AG10803 (cell line): ENCODE measurements around the gene PCSK1N.

Source experiments
- DNase-seq: peaks from one replicate; pipeline ENCODE4 v3.0.0; 2010; ENCODE audit warnings: low read depth
- H3K4me3 ChIP-seq: 2 replicates; pipeline ENCODE4 v1.5.1; 2011; ENCODE audit warnings: mild to moderate bottlenecking, low read length, control low read depth
- CTCF ChIP-seq: conservative IDR thresholded peaks from 2 replicates; pipeline ENCODE4 v1.5.1; 2011; ENCODE audit warnings: mild to moderate bottlenecking, low read length, control low read depth, inconsistent platforms

PCSK1N gene

GRCh38 chrX:48802905-48803200 lies 32.6 kb downstream of the PCSK1N start:
- DNase-seq, result no peak
- peak overlapping the region; percentile 74 for H3K4me3 ChIP-seq
- no peak for TF ChIP-seq CTCF

GRCh38 chrX:48802089-48802904 lies 33.1 kb downstream of the PCSK1N start:
- no peak for TF ChIP-seq CTCF
- peak overlapping the region; percentile 74 for H3K4me3 ChIP-seq
- peak; percentile 72 for DNase-seq

GRCh38 chrX:48801280-48802088 lies 33.9 kb downstream of the PCSK1N start, which contains the start of gene HDAC6:
Gene HDAC6, plus strand, starts transcription at chrX:48802067. Its CDS starts 626 bp downstream, at chrX:48802693.
- peak within 1 kb of the TSS; percentile 74 for H3K4me3 ChIP-seq
- no peak for TF ChIP-seq CTCF
- peak; percentile 99 for DNase-seq

GRCh38 chrX:48800574-48801279 lies 34.7 kb downstream of the PCSK1N start:
- TF ChIP-seq CTCF, result no peak
- H3K4me3 ChIP-seq, result peak overlapping the region; percentile 71
- DNase-seq, result no peak

GRCh38 chrX:48798318-48798717 lies 37.1 kb downstream of the PCSK1N start:
- DNase-seq, result no peak
- no peak for TF ChIP-seq CTCF
- H3K4me3 ChIP-seq, result no peak overlapping the region

GRCh38 chrX:48794911-48795515 lies 40.4 kb downstream of the PCSK1N start:
- no peak overlapping the region for H3K4me3 ChIP-seq

More at GRCh38 chrX:48794911-48795515, 40.4 kb downstream of the PCSK1N start:
- peak; percentile 84 for DNase-seq
- no peak for TF ChIP-seq CTCF
